ENCODE data around the gene OR2B2.
"Not testable (repeated sequence)": the region's sequence is repeated elsewhere in the genome, so short reads cannot be mapped to it uniquely, and the experiment has no call there.

GRCh38 chr6:27943072-27943471 lies 30.9 kb upstream of the OR2B2 start:
- TF ChIP-seq CTCF, EP300, POLR2A, POLR2AphosphoS5 (IDR thresholded peaks at IDR 0.05): not testable (repeated sequence)

Data from upper lobe of left lung (tissue), 4 donors.